ENCODE results near the gene LPP. TPM values are rescaled to one million over a fixed set of nuclear protein-coding genes. Genes with fewer than 3 reads are reported as not detected.

The LPP gene
- total RNA-seq, 3 donors from 2014 or later = 15.5 to 19.2 (median 16.5) TPM

GRCh38 chr3:188220988-188221818 lies 67.2 kb downstream of the LPP start:
- Mint-ChIP-seq H3K27me3 (ENCODE audit: low read depth) (no peaks in the 10 kb centered on the region), H3K4me3 (no peak overlapping the region), H3K4me1 (ENCODE audit: low read depth) (peaks cover 11% of the 10 kb centered on the region), H3K9me3 (no peaks in the 10 kb centered on the region), H3K36me3 (ENCODE audit: insufficient read depth) (peaks cover 25% of the 10 kb centered on the region)
- ATAC-seq (no peak), DNase-seq (no peak)

- H3K4me1 Mint-ChIP-seq (ENCODE audit: low read depth) = peaks cover 2% of the 10 kb centered on the region
- no peak for DNase-seq
- peaks cover 24% of the 10 kb centered on the region for H3K36me3 Mint-ChIP-seq (ENCODE audit: insufficient read depth)
- no peak overlapping the region for H3K4me3 Mint-ChIP-seq
- ATAC-seq = no peak
- no peaks in the 10 kb centered on the region for H3K27me3 Mint-ChIP-seq (ENCODE audit: low read depth)
- H3K9me3 Mint-ChIP-seq = no peaks in the 10 kb centered on the region
Measured at GRCh38 chr3:188223936-188224335, 70.0 kb downstream of the LPP start.

- H3K9me3 Mint-ChIP-seq = no peaks in the 10 kb centered on the region
- DNase-seq = no peak
- peaks cover 26% of the 10 kb centered on the region for H3K36me3 Mint-ChIP-seq (ENCODE audit: insufficient read depth)
- no peak for ATAC-seq
- H3K4me1 Mint-ChIP-seq (ENCODE audit: low read depth) = peaks cover 2% of the 10 kb centered on the region
- no peaks in the 10 kb centered on the region for H3K27me3 Mint-ChIP-seq (ENCODE audit: low read depth)
- no peak overlapping the region for H3K4me3 Mint-ChIP-seq
Measured at GRCh38 chr3:188227442-188227841, 73.5 kb downstream of the LPP start.

- Mint-ChIP-seq H3K36me3 (ENCODE audit: insufficient read depth) (peaks cover 29% of the 10 kb centered on the region), H3K9me3 (no peaks in the 10 kb centered on the region)
- ATAC-seq = no peak
Measured at GRCh38 chr3:188229177-188229576, 75.2 kb downstream of the LPP start.

GRCh38 chr3:188229726-188230125 lies 75.8 kb downstream of the LPP start:
- ATAC-seq (no peak), DNase-seq (no peak)
- Mint-ChIP-seq H3K9me3 (no peaks in the 10 kb centered on the region), H3K36me3 (ENCODE audit: insufficient read depth) (peaks cover 28% of the 10 kb centered on the region), H3K27me3 (ENCODE audit: low read depth) (no peaks in the 10 kb centered on the region), H3K4me3 (no peak overlapping the region), H3K4me1 (ENCODE audit: low read depth) (peaks cover 10% of the 10 kb centered on the region)

More at GRCh38 chr3:188229177-188229576, 75.2 kb downstream of the LPP start:
- no peak for DNase-seq
- H3K4me3 Mint-ChIP-seq = no peak overlapping the region
- peaks cover 6% of the 10 kb centered on the region for H3K4me1 Mint-ChIP-seq (ENCODE audit: low read depth)
- no peaks in the 10 kb centered on the region for H3K27me3 Mint-ChIP-seq (ENCODE audit: low read depth)

- no peaks in the 10 kb centered on the region for H3K27me3 Mint-ChIP-seq (ENCODE audit: low read depth)
- H3K4me1 Mint-ChIP-seq (ENCODE audit: low read depth) = peaks cover 14% of the 10 kb centered on the region
- DNase-seq (no peak), ATAC-seq (peak; percentile 37 to 63)
- H3K4me3 Mint-ChIP-seq = no peak overlapping the region
- H3K9me3 Mint-ChIP-seq = no peaks in the 10 kb centered on the region
- peaks cover 20% of the 10 kb centered on the region for H3K36me3 Mint-ChIP-seq (ENCODE audit: insufficient read depth)
Measured at GRCh38 chr3:188230962-188231361, 77.0 kb downstream of the LPP start.

GRCh38 chr3:188231456-188231855 lies 77.5 kb downstream of the LPP start:
- H3K36me3 Mint-ChIP-seq (ENCODE audit: insufficient read depth) = peaks cover 25% of the 10 kb centered on the region
- H3K4me1 Mint-ChIP-seq (ENCODE audit: low read depth) = peaks cover 16% of the 10 kb centered on the region
- no peak for ATAC-seq

GRCh38 chr3:188232656-188233055 lies 78.7 kb downstream of the LPP start:
- Mint-ChIP-seq H3K4me1 (ENCODE audit: low read depth) (peaks cover 19% of the 10 kb centered on the region), H3K27me3 (ENCODE audit: low read depth) (no peaks in the 10 kb centered on the region), H3K36me3 (ENCODE audit: insufficient read depth) (peaks cover 22% of the 10 kb centered on the region), H3K9me3 (no peaks in the 10 kb centered on the region), H3K4me3 (no peak overlapping the region)
- no peak for DNase-seq
- no peak for ATAC-seq

More at GRCh38 chr3:188231456-188231855, 77.5 kb downstream of the LPP start:
- no peak for DNase-seq
- Mint-ChIP-seq H3K4me3 (no peak overlapping the region), H3K27me3 (ENCODE audit: low read depth) (no peaks in the 10 kb centered on the region), H3K9me3 (no peaks in the 10 kb centered on the region)

GRCh38 chr3:188233320-188233719 lies 79.4 kb downstream of the LPP start:
- ATAC-seq = no peak
- Mint-ChIP-seq H3K4me3 (no peak overlapping the region), H3K36me3 (ENCODE audit: insufficient read depth) (peaks cover 24% of the 10 kb centered on the region), H3K4me1 (ENCODE audit: low read depth) (peaks cover 24% of the 10 kb centered on the region), H3K9me3 (no peaks in the 10 kb centered on the region), H3K27me3 (ENCODE audit: low read depth) (no peaks in the 10 kb centered on the region)
- DNase-seq = no peak

- H3K9me3 Mint-ChIP-seq = no peaks in the 10 kb centered on the region
- DNase-seq = no peak
- peaks cover 25% of the 10 kb centered on the region for H3K36me3 Mint-ChIP-seq (ENCODE audit: insufficient read depth)
- peaks cover 25% of the 10 kb centered on the region for H3K4me1 Mint-ChIP-seq (ENCODE audit: low read depth)
- H3K4me3 Mint-ChIP-seq = no peak overlapping the region
- no peaks in the 10 kb centered on the region for H3K27me3 Mint-ChIP-seq (ENCODE audit: low read depth)
- ATAC-seq = no peak
Measured at GRCh38 chr3:188234132-188234531, 80.2 kb downstream of the LPP start.

- ATAC-seq = no peak
- Mint-ChIP-seq H3K9me3 (no peaks in the 10 kb centered on the region), H3K4me3 (no peak overlapping the region), H3K27me3 (ENCODE audit: low read depth) (no peaks in the 10 kb centered on the region), H3K4me1 (ENCODE audit: low read depth) (peaks cover 25% of the 10 kb centered on the region), H3K36me3 (ENCODE audit: insufficient read depth) (peaks cover 21% of the 10 kb centered on the region)
- DNase-seq = no peak
Measured at GRCh38 chr3:188236271-188236670, 82.3 kb downstream of the LPP start.

GRCh38 chr3:188239035-188239434 lies 85.1 kb downstream of the LPP start:
- Mint-ChIP-seq H3K9me3 (no peaks in the 10 kb centered on the region), H3K27me3 (ENCODE audit: low read depth) (no peaks in the 10 kb centered on the region), H3K36me3 (ENCODE audit: insufficient read depth) (peaks cover 17% of the 10 kb centered on the region), H3K4me3 (no peak overlapping the region), H3K4me1 (ENCODE audit: low read depth) (peaks cover 33% of the 10 kb centered on the region)
- DNase-seq = no peak
- no peak for ATAC-seq

- Mint-ChIP-seq H3K27me3 (ENCODE audit: low read depth) (no peaks in the 10 kb centered on the region), H3K36me3 (ENCODE audit: insufficient read depth) (peaks cover 13% of the 10 kb centered on the region), H3K9me3 (no peaks in the 10 kb centered on the region), H3K4me1 (ENCODE audit: low read depth) (peaks cover 29% of the 10 kb centered on the region), H3K4me3 (no peak overlapping the region)
- DNase-seq (no peak), ATAC-seq (no peak)
Measured at GRCh38 chr3:188239577-188239976, 85.6 kb downstream of the LPP start.

- no peak for DNase-seq
- ATAC-seq = no peak
- Mint-ChIP-seq H3K36me3 (ENCODE audit: insufficient read depth) (peaks cover 13% of the 10 kb centered on the region), H3K9me3 (no peaks in the 10 kb centered on the region), H3K27me3 (ENCODE audit: low read depth) (no peaks in the 10 kb centered on the region), H3K4me3 (no peak overlapping the region), H3K4me1 (ENCODE audit: low read depth) (peaks cover 27% of the 10 kb centered on the region)
Measured at GRCh38 chr3:188240189-188240981, 86.4 kb downstream of the LPP start.

- Mint-ChIP-seq H3K9me3 (no peaks in the 10 kb centered on the region), H3K4me3 (no peak overlapping the region), H3K36me3 (ENCODE audit: insufficient read depth) (peaks cover 12% of the 10 kb centered on the region), H3K4me1 (ENCODE audit: low read depth) (peaks cover 27% of the 10 kb centered on the region), H3K27me3 (ENCODE audit: low read depth) (no peaks in the 10 kb centered on the region)
- ATAC-seq = no peak
- no peak for DNase-seq
Measured at GRCh38 chr3:188241072-188241471, 87.1 kb downstream of the LPP start.
